Spinal cord (tissue), 10 donors: ENCODE data around the gene SIL1. TPM values are rescaled to one million over a fixed set of nuclear protein-coding genes. Genes with fewer than 3 reads are reported as not detected.

Source experiments
- DNase-seq, 6 donors: peaks; one replicate each; pipeline versions ENCODE4 v3.0.0 to v3.0.0-alpha.2; 2013 to 2015; ENCODE audit warnings: low spot score in 6 of 6, low read depth in 4 of 6
- H3K27ac ChIP-seq: one replicate; pipeline ENCODE4 v1.5.1; 2013; ENCODE audit warnings: low read depth, low read length, control low read depth
- H3K27me3 ChIP-seq: one replicate; pipeline ENCODE4 v1.6.1; 2013; ENCODE audit warnings: low read length; ENCODE audit not compliant: control insufficient read depth, insufficient read depth
- H3K36me3 ChIP-seq: one replicate; pipeline ENCODE4 v1.6.1; 2013; ENCODE audit warnings: low read length; ENCODE audit not compliant: control insufficient read depth, insufficient read depth
- H3K4me1 ChIP-seq: one replicate; pipeline ENCODE4 v1.6.1; 2013; ENCODE audit warnings: low read length; ENCODE audit not compliant: control insufficient read depth, insufficient read depth
- H3K4me3 ChIP-seq: one replicate; pipeline ENCODE4 v1.5.1; 2013; ENCODE audit warnings: low read depth, low read length, control low read depth
- H3K9me3 ChIP-seq: one replicate; pipeline ENCODE4 v1.6.1; 2013; ENCODE audit warnings: low read length; ENCODE audit not compliant: control insufficient read depth, insufficient read depth
- WGBS: methylation state at CpG from one replicate; pipeline ENCODE4 v1.1.5; 2013; ENCODE audit warnings: missing lambda C conversion rate; ENCODE audit not compliant: insufficient coverage; 5-methylcytosine and 5-hydroxymethylcytosine counted together
- long read RNA-seq, 4 donors: transcript quantifications; one replicate each; lab custom pipeline, GENCODE V29; 2026
- polyA plus RNA-seq, 2 donors: library from polyadenylated mRNA; unstranded; fragments of 120-200 nt; gene quantifications; one replicate each; pipeline ENCODE4 v1.2.1, GENCODE V29; 2013; ENCODE audit not compliant: insufficient read length in 2 of 2
- total RNA-seq, 2 donors: library from RNA; depleted of rRNA in 1 of 2; stranded (reverse); fragments of 120-200 nt in 1 of 2; fragments of >200 nt in 1 of 2; gene quantifications; one replicate each; pipeline versions ENCODE4 v1.2.3 to v1.2.4, GENCODE V29; 2013 to 2014
- donor health status: healthy.

The SIL1 gene
- total RNA-seq (10 to 100 TPM; 23.0 to 53.7 TPM), polyA plus RNA-seq (10 to 100 TPM; 18.8 to 38.4 TPM)
- long read RNA-seq, donor 1, transcript SIL1-202 (10 exons, 1,923 nt) = major isoform, 8 of 924 reads
- long read RNA-seq, donor 1, partial matches to known transcripts = 888 of 924 reads
- long read RNA-seq, donor 1, other reads (novel, unspliced or antisense) = 27 of 924 reads
- long read RNA-seq, donor 2, partial matches to known transcripts = 0 of 2 reads
- long read RNA-seq, donor 2, other reads (novel, unspliced or antisense) = 0 of 2 reads
- long read RNA-seq, donor 3, partial matches to known transcripts = 469 of 495 reads
- long read RNA-seq, donor 3, other reads (novel, unspliced or antisense) = 24 of 495 reads
- long read RNA-seq, donor 4, transcript SIL1-202 (10 exons, 1,923 nt) = major isoform, 13 of 982 reads
- long read RNA-seq, donor 4, partial matches to known transcripts = 922 of 982 reads
- long read RNA-seq, donor 4, other reads (novel, unspliced or antisense) = 47 of 982 reads

DNA sequence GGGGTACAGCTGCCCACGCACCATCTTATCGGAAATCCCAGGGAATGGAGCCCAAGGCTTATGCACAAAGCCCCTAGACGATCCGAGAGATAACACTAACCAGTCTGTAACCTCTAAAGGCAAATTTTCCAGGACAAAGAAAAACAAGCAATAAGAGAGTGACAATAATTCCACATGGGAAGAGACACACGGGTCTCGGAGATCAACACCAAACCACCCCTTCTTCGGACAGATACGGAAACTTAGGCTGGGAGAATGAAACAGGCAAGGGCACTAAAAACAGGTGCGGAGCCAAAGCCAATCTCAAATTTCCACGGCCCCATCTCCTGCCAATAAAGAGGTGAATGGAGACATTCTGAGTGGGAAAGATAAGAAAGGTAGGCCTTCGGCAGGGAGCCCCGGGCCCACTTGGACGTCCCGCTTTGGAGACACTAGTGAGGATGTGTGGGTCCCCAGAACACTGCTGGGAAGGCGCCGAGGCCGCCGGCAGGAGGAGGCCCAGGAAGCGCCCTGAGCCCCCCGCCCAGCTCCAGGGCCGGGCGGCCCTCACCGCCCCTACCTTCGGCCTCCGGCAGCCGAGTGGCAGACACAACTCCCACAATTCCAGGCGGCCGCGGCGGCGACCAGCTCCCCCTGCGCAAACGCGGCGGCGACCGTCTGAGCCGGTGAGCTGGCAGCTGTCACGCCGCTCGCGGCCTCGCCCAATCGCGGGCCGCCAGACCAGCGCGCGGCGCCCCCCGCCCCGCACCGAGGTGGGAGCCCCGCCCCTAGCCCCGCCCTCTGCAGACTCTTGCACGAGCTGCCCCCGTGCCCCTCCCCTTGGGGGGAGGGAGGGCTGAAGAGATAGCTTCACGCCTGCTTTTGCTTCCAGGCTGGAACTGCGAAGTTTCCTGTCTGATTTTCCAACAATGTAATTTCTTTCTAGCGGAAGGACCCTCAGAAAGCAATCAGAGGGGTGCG is at the start of gene SIL1:
Gene SIL1 (minus strand): TSS at position 659 of the 960 bp plus-strand sequence. CDS start 70,525 bp downstream, outside the sequence.
- Histone ChIP-seq H3K4me1 (peaks cover 4% of the 10 kb centered on the region), H3K9me3 (no peaks in the 10 kb centered on the region), H3K27me3 (no peaks in the 10 kb centered on the region), H3K27ac (peak within 1 kb of the TSS; percentile 89), H3K36me3 (peaks cover 2% of the 10 kb centered on the region), H3K4me3 (peak within 1 kb of the TSS; percentile 82)
- peak in 5 of 6 donors; percentile 88 to 99 (median 95) for DNase-seq
- WGBS = 2% methylated on average over 52 of the region's 61 CpGs

DNA sequence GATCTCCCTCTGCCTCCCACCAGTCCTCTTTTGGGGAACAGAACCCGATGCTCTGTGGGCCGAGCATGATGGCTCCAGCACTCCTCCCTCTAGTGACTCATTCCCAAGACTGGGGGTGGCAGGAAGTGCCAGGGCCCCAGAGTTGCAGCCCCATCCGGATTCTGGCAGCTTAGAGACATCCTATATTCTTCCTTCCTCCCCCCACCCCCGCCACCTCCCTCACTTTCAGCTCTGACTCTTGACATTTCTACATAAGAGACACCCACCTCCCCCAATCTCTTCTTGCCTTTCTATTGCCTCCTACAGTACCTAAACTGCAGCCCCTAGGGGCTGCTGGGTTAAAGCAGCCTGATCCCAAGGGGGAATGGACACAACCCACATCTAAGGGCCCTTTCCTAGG is 48.2 kb upstream of the SIL1 start:
- Histone ChIP-seq H3K4me1 (no peaks in the 10 kb centered on the region), H3K27ac (no peak overlapping the region), H3K27me3 (no peaks in the 10 kb centered on the region), H3K9me3 (peaks cover 2% of the 10 kb centered on the region), H3K4me3 (no peak overlapping the region), H3K36me3 (no peaks in the 10 kb centered on the region)
- WGBS = 78% methylated on average over 4 of the region's 4 CpGs
- DNase-seq = no peak

DNA sequence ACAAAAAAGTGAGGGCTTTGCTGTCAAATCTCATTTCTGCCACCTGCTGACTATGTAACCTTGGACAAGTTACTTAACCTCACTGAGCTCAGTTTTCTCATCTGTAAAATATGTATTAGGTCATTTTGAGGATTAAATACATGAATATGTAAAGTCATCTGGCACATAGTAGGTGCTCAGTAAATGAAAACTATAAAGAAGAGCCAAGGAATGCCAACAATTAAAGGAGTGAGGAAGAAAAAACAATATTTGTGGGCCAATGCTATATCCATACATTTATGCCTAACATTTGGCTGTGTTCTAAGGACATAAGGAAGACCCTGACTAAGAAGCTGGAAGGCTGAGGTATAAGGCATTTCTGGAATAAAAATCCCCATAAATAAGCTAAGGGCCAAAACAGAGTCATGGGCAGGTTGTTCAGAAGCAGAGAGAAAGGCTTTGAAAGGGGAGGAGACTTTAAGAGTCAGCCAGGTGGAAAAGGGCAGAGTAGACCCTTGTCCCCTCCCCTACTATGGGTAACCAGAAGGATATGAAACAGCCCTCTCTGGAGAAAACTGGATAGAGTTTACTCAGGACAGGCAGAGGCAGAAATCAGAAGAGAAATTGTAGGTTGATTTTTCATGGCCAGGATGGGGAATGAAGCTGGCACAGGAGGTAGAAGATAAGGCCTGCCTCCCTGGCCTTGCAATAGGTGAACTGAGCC is 47.6 kb upstream of the SIL1 start:
- Histone ChIP-seq H3K36me3 (no peaks in the 10 kb centered on the region), H3K27ac (no peak overlapping the region), H3K4me1 (no peaks in the 10 kb centered on the region), H3K9me3 (peaks cover 2% of the 10 kb centered on the region), H3K27me3 (no peaks in the 10 kb centered on the region), H3K4me3 (no peak overlapping the region)
- DNase-seq = no peak

DNA sequence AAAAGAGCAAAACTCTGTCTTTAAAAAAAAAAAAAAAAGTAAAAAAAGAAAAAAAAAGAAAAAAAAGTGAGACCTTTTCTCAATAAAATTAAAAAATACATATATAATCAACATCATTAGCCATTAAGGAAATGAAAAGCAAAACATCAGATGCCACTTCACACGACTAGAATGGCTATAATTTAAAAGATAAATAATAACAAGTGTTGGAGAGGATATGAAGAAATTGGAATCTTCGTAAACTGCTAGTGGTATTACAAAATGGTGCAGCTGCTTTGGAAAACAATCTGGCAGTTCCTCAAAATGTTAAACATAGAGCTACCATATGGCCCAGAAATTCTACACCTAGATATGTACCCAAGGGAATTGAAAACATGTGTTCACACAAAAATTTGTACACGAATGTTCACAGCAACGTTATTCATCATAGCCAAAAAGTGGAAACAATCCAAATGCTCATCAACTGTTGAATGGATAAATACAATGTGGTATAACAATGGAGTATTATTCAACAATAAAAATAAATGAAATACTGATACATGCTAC is 45.3 kb upstream of the SIL1 start:
- Histone ChIP-seq H3K36me3 (no peaks in the 10 kb centered on the region), H3K27ac (no peak overlapping the region), H3K4me3 (no peak overlapping the region), H3K4me1 (no peaks in the 10 kb centered on the region), H3K9me3 (peaks cover 2% of the 10 kb centered on the region), H3K27me3 (no peaks in the 10 kb centered on the region)
- no peak for DNase-seq
- no CpG with 5 or more reads among the region's 4 CpGs for WGBS

DNA sequence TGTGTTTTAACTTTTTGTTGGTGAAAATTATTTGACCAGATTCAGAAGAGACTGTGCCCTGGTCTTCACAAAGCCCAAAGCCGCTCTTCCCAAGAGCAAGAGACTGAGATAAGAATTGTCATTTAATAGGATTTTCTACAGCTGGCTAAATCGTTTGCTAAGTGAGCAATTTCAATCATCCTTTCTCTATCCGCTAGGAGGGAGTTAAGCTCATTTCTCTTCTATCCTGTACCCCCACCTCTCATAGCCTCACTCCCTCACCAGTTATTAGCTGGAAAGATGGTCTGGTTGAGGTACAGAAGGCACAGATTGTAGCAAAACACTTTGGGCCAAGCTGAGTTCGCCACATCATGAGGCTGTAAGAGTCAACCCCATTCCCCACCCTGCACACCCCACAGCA is 43.0 kb upstream of the SIL1 start:
- DNase-seq = peak in 1 of 6 donors; percentile 17
- H3K9me3 ChIP-seq = peaks cover 2% of the 10 kb centered on the region
- WGBS = 100% methylated on average over 1 of the region's 4 CpGs
- H3K4me1 ChIP-seq = no peaks in the 10 kb centered on the region
- H3K27ac ChIP-seq = no peak overlapping the region
- no peaks in the 10 kb centered on the region for H3K27me3 ChIP-seq
- H3K36me3 ChIP-seq = no peaks in the 10 kb centered on the region
- H3K4me3 ChIP-seq = no peak overlapping the region

DNA sequence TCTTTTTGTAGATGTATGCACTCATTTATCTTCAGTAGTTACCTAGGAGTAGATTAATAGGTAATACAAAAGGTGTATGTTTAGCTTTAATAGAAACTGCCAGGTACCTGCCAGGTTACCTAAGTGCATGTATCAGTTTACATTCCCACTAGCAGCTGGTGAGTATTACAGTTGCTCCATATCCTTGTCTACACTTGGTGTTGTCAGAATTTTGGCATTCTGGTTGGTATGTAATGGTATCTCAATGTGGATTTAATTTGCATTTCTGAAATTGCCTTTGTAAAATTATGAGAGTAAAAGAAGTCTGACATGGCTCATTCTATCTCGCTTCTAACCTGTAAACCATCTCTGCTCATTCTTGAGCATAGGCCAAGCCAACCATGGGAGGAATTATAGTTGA is 38.3 kb upstream of the SIL1 start:
- H3K27me3 ChIP-seq = no peaks in the 10 kb centered on the region
- H3K4me1 ChIP-seq = no peaks in the 10 kb centered on the region
- H3K9me3 ChIP-seq = no peaks in the 10 kb centered on the region
- H3K36me3 ChIP-seq = no peaks in the 10 kb centered on the region
- DNase-seq = no peak
- no peak overlapping the region for H3K4me3 ChIP-seq
- WGBS = no CpG with 5 or more reads among the region's 1 CpG
- H3K27ac ChIP-seq = no peak overlapping the region

DNA sequence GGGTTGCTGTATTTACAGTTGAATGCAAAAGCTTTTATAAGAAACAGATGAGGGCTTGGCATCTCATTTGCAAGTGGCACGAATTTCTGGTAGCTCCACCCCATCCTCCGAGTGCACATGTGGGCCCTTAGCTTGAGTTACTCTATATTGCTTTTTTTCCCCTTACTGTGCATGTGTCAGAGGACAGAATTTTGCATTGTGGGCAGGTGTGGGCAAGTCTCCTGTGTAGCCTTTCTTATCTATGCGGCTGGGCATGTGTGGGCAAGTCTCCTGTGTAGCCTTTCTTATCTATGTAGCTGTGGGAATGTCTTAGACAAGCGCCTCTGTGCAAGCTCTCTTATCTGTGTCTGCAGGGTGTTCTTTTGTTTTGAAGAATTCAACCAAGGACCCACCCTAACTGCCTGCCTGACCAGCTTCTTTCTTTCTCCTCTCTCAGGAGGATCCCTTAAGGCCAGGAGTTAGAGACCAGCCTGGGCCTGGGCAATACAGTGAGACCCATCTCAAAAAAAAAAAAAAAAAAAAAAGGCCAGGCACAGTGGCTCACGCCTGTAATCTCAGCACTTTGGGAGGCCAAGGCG is 34.1 kb upstream of the SIL1 start:
- WGBS = 89% methylated on average over 3 of the region's 6 CpGs
- no peak for DNase-seq
- Histone ChIP-seq H3K9me3 (no peaks in the 10 kb centered on the region), H3K27me3 (no peaks in the 10 kb centered on the region), H3K36me3 (no peaks in the 10 kb centered on the region), H3K4me3 (no peak overlapping the region), H3K4me1 (no peaks in the 10 kb centered on the region), H3K27ac (no peak overlapping the region)

DNA sequence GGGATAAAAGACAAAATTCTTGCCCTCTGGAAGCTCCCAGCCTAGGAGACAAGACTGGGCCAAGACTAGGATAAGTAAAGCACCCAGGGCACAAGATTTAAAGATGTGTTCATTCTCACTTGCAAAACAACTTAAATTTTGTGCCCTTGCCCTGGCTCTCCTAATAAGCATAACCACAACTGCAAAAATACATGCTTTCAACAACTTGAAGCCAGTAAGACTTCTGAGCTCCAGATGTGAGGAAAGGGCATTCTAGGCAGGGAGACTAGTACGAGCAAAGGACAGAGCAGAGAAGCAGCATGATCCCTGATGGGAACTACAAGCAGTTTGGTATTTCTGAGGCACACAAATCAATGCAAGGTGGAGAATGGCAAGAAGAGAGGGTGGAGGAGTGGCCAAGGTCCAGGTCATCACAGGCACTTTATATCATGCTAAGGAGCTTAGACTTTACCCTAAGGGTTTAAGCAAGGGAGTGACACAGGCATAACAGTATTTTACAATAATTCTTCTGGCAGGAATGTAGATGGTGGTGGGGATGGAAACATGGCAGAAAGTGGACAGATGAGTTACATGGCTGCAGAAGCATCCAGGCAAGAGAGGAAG is 30.1 kb upstream of the SIL1 start:
- Histone ChIP-seq H3K4me1 (no peaks in the 10 kb centered on the region), H3K9me3 (no peaks in the 10 kb centered on the region), H3K27me3 (no peaks in the 10 kb centered on the region), H3K36me3 (no peaks in the 10 kb centered on the region), H3K27ac (no peak overlapping the region), H3K4me3 (no peak overlapping the region)
- no peak for DNase-seq
- WGBS = 73% methylated on average over 1 of the region's 1 CpG
